GM12878 (cell line): ENCODE data around the gene CAMK2D. TPM values are rescaled to one million over a fixed set of nuclear protein-coding genes. Genes with fewer than 3 reads are reported as not detected.

Source experiments
- ATF2 ChIP-seq: IDR thresholded peaks from 2 replicates; pipeline ENCODE4 v1.6.1; 2012; ENCODE audit warnings: low read length, inconsistent platforms
- BHLHE40 ChIP-seq, 2 experiments: fragments of 450-650 bp in 1 of 2; IDR thresholded peaks; 2 replicates each; pipeline ENCODE4 v1.6.1; 2011 to 2017; ENCODE audit warnings: low read depth in 2 of 2, borderline replicate concordance in 1 of 2, improper control_type of control experiment in 1 of 2, low read length in 1 of 2, mild to moderate bottlenecking in 1 of 2
- E2F8 ChIP-seq: fragments of 450-650 bp; IDR thresholded peaks from 2 replicates; pipeline ENCODE4 v1.6.1; 2018; ENCODE audit warnings: mild to moderate bottlenecking, low read depth, moderate library complexity; ENCODE audit not compliant: partially characterized antibody
- EP300 ChIP-seq, 2 experiments: fragments of 150-350 bp in 1 of 2; IDR thresholded peaks; 2 replicates each; pipeline ENCODE4 v1.6.1; 2011 to 2012; ENCODE audit warnings: low read depth in 2 of 2, low read length in 2 of 2, borderline replicate concordance in 1 of 2, improper control_type of control experiment in 1 of 2, inconsistent platforms in 1 of 2; ENCODE audit not compliant: control insufficient read depth in 1 of 2
- HDAC2 ChIP-seq: fragments of 200-600 bp; sonication (generic); IDR thresholded peaks from 2 replicates; pipeline ENCODE4 v1.6.1; 2017
- JUND ChIP-seq: IDR thresholded peaks from 2 replicates; pipeline ENCODE4 v1.6.1; 2012; ENCODE audit warnings: low read depth, mild to moderate bottlenecking, low read length, improper control_type of control experiment, moderate library complexity
- MLLT1 ChIP-seq: fragments of 450-650 bp; IDR thresholded peaks from 2 replicates; pipeline ENCODE4 v1.6.1; 2016; ENCODE audit warnings: mild to moderate bottlenecking
- MYB ChIP-seq: fragments of 150-350 bp; IDR thresholded peaks from 2 replicates; pipeline ENCODE4 v1.6.1; 2014; ENCODE audit warnings: mild to moderate bottlenecking, low read depth, low read length, borderline replicate concordance
- NFXL1 ChIP-seq: fragments of 450-650 bp; IDR thresholded peaks from 2 replicates; pipeline ENCODE4 v1.6.1; 2017; ENCODE audit warnings: antibody characterized with exemption, mild to moderate bottlenecking, borderline replicate concordance
- PAX5 ChIP-seq: IDR thresholded peaks from 2 replicates; pipeline ENCODE4 v1.6.1; 2011; ENCODE audit warnings: low read depth, low read length, borderline replicate concordance
- RBBP5 ChIP-seq: fragments of 200-600 bp; sonication (generic); conservative IDR thresholded peaks from 2 replicates; pipeline ENCODE4 v1.6.1; 2016
- RCOR1 ChIP-seq: conservative IDR thresholded peaks from 2 replicates; pipeline ENCODE4 v1.6.1; 2012; ENCODE audit warnings: low read depth, low read length, improper control_type of control experiment
- RELA ChIP-seq: fragments of 450-650 bp; IDR thresholded peaks from 2 replicates; pipeline ENCODE4 v1.8.0; 2014; ENCODE audit warnings: borderline replicate concordance; ENCODE audit not compliant: partially characterized antibody
- RUNX3 ChIP-seq: IDR thresholded peaks from 2 replicates; pipeline ENCODE4 v1.6.1; 2012; ENCODE audit warnings: low read length, inconsistent platforms
- STAT1 ChIP-seq: fragments of 450-650 bp; conservative IDR thresholded peaks from 2 replicates; pipeline ENCODE4 v1.6.1; 2014; ENCODE audit warnings: antibody characterized with exemption, mild to moderate bottlenecking
- TAF1 ChIP-seq: IDR thresholded peaks from 2 replicates; pipeline ENCODE4 v1.6.1; 2011; ENCODE audit warnings: mild to moderate bottlenecking, low read depth, low read length, borderline replicate concordance
- ZBED1 ChIP-seq: IDR thresholded peaks from 2 replicates; pipeline ENCODE4 v1.6.1; 2016; ENCODE audit warnings: borderline replicate concordance
- ZNF384 ChIP-seq: IDR thresholded peaks from 2 replicates; pipeline ENCODE4 v1.6.1; 2012; ENCODE audit warnings: low read depth, mild to moderate bottlenecking, low read length, improper control_type of control experiment, borderline replicate concordance
- ZNF687 ChIP-seq: fragments of 450-650 bp; IDR thresholded peaks from 2 replicates; pipeline ENCODE4 v1.6.1; 2017; ENCODE audit warnings: mild to moderate bottlenecking, moderate library complexity
- polyA plus RNA-seq, 11 experiments: library from polyadenylated mRNA; depleted of rRNA in 4 of 11; unstranded in 6 of 11; stranded (reverse) in 5 of 11; fragments of >200 nt; fragmentation: Nextera tagmentation in 4 of 11; fragmentation: Illumina TruSeq in 1 of 11; extraction: Ambion mirVana in 4 of 11; extraction: Trizol in 1 of 11; gene quantifications; 1 replicate in 1 of 11; 2 replicates in 10 of 11; pipeline versions ENCODE4 v1.2.1 to v1.2.3, GENCODE V29; 2011 to 2016; ENCODE audit warnings: inconsistent platforms in 2 of 11, missing spikeins in 2 of 11, low read depth in 1 of 11
- total RNA-seq, 4 experiments: library from RNA; depleted of rRNA in 3 of 4; stranded (reverse); fragments of >200 nt in 3 of 4; fragmentation: Illumina TruSeq in 1 of 4; extraction: Trizol in 1 of 4; gene quantifications; 2 replicates each; pipeline versions ENCODE4 v1.2.1 to v1.2.3, GENCODE V29; 2013 to 2021

The CAMK2D gene
- total and polyA plus RNA-seq, 10 of the 15 experiments (the other 5 are each of a cell fraction or from before 2014, with no cell fraction given): 6.9 to 88.5 (median 12.9) TPM

GRCh38 chr4:113760795-113761619, 531 bp downstream of the CAMK2D start (continued):
- TF ChIP-seq BHLHE40 (IDR thresholded peaks at IDR 0.05; ENCODE audit: borderline replicate concordance in 1 of 2, low read depth in 2 of 2, low read length in 1 of 2) (peak in 1 of 2 experiments; percentile 35; a peak in 2 of 4 replicates), ATF2 (no peak), E2F8 (no peak), JUND (no peak), NFXL1 (no peak), EP300 (IDR thresholded peaks at IDR 0.05; ENCODE audit: borderline replicate concordance in 1 of 2, control insufficient read depth in 1 of 2, low read depth in 2 of 2, low read length in 2 of 2) (no peak), RBBP5 (no peak), TAF1 (peak; percentile 22; the same call in 1 of the 2 replicates), RCOR1 (no peak), HDAC2 (no peak), STAT1 (0 out of 2 replicates have a peak, but pooled peaks have one; percentile 21), ZNF687 (no peak), RELA (no peak), ZBED1 (no peak), MYB (no peak), PAX5 (0 out of 2 replicates have a peak, but pooled peaks have one; percentile 2), MLLT1 (0 out of 2 replicates have a peak, but pooled peaks have one; percentile 61), ZNF384 (0 out of 2 replicates have a peak, but pooled peaks have one; percentile 6), RUNX3 (no peak)
